SK-N-SH (cell line): Measurements from ENCODE around the gene RBM19. TPM values are rescaled to one million over a fixed set of nuclear protein-coding genes. Genes with fewer than 3 reads are reported as not detected.

ENCODE experiments used
- CTCF ChIA-PET: fragments of 300-600, 350-600 bp; formaldehyde crosslinking; extraction: SDS; loops from one replicate; lab custom pipeline; 2021; lab: Yijun Ruan, JAX
- POLR2A ChIA-PET: fragments of 350-600 bp; sonication (Branson Sonifier 250); formaldehyde crosslinking; extraction: SDS; loops from one replicate; lab custom pipeline; 2020; ENCODE audit warnings: antibody characterized with exemption, inconsistent platforms; lab: Yijun Ruan, JAX
- DNase-seq: peaks from one replicate; pipeline ENCODE4 v3.0.0; 2012
- H2AFZ ChIP-seq: fragments of 200-600 bp; sonication (generic); 2 replicates; pipeline ENCODE4 v1.8.1; 2016; ENCODE audit warnings: antibody characterized with exemption, mild to moderate bottlenecking, low read depth
- H3F3A ChIP-seq: fragments of 200-600 bp; sonication (generic); replicated peaks from 2 replicates; pipeline ENCODE3; 2016; ENCODE audit warnings: antibody characterized with exemption, mild to moderate bottlenecking; ENCODE audit not compliant: insufficient read depth
- H3K27ac ChIP-seq, 2 experiments: fragments of 200-500 bp in 1 of 2; fragments of 200-600 bp in 1 of 2; sonication (Bioruptor generic) in 1 of 2; sonication (generic), shearing (Covaris generic) in 1 of 2; 2 replicates each; pipeline versions ENCODE4 v1.5.1 to v1.6.1; 2014 to 2016; ENCODE audit warnings: low read depth in 2 of 2, inconsistent platforms in 1 of 2, low read length in 1 of 2, mild to moderate bottlenecking in 1 of 2, mixed read lengths in 1 of 2
- H3K27me3 ChIP-seq: fragments of 200-600 bp; sonication (generic), shearing (Covaris generic); 2 replicates; pipeline ENCODE4 v1.6.1; 2016; ENCODE audit warnings: mixed run types; ENCODE audit not compliant: insufficient read depth
- H3K36me3 ChIP-seq, 2 experiments: fragments of 200-500 bp in 1 of 2; fragments of 200-600 bp in 1 of 2; sonication (Bioruptor generic) in 1 of 2; sonication (generic) in 1 of 2; replicated peaks in 1 of 2; 2 replicates each; pipeline versions ENCODE3 to v1.5.1; 2014 to 2016; ENCODE audit warnings: low read length in 1 of 2, mild to moderate bottlenecking in 1 of 2; ENCODE audit not compliant: insufficient read depth in 2 of 2, control insufficient read depth in 1 of 2
- H3K4me1 ChIP-seq, 2 experiments: fragments of 200-500 bp in 1 of 2; fragments of 200-600 bp in 1 of 2; sonication (Bioruptor generic) in 1 of 2; sonication (generic), shearing (Covaris generic) in 1 of 2; 2 replicates each; pipeline versions ENCODE4 v1.5.1 to v1.6.1; 2014 to 2016; ENCODE audit warnings: low read depth in 1 of 2, low read length in 1 of 2, mixed run types in 1 of 2; ENCODE audit not compliant: insufficient read depth in 2 of 2, control insufficient read depth in 1 of 2
- H3K4me2 ChIP-seq: fragments of 200-600 bp; sonication (generic), shearing (Covaris generic); 2 replicates; pipeline ENCODE4 v1.6.1; 2017; ENCODE audit warnings: mixed run types
- H3K4me3 ChIP-seq, 2 experiments: fragments of 200-500 bp in 1 of 2; fragments of 200-600 bp in 1 of 2; sonication (Bioruptor generic) in 1 of 2; sonication (generic), shearing (Covaris generic) in 1 of 2; 2 replicates each; pipeline versions ENCODE4 v1.5.1 to v1.8.1; 2014 to 2016; ENCODE audit warnings: low read depth in 2 of 2, inconsistent platforms in 1 of 2, low read length in 1 of 2, mild to moderate bottlenecking in 1 of 2, mixed read lengths in 1 of 2, moderate library complexity in 1 of 2
- H3K79me2 ChIP-seq: fragments of 200-600 bp; sonication (generic); 2 replicates; pipeline ENCODE4 v1.8.1; 2017; ENCODE audit warnings: mild to moderate bottlenecking; ENCODE audit not compliant: insufficient read depth
- H3K9ac ChIP-seq: fragments of 200-600 bp; sonication (generic); 2 replicates; pipeline ENCODE4 v1.6.1; 2017; ENCODE audit warnings: mixed run types
- H3K9me2 ChIP-seq: fragments of 200-600 bp; sonication (generic); 2 replicates; pipeline ENCODE4 v1.6.1; 2017; ENCODE audit warnings: mixed run types
- H3K9me3 ChIP-seq: fragments of 200-600 bp; sonication (generic); 2 replicates; pipeline ENCODE4 v1.6.1; 2017; ENCODE audit warnings: mixed run types, mild to moderate bottlenecking, moderate library complexity
- H4K20me1 ChIP-seq: fragments of 200-600 bp; sonication (generic); 2 replicates; pipeline ENCODE4 v1.6.1; 2017; ENCODE audit warnings: mild to moderate bottlenecking, mixed run types; ENCODE audit not compliant: insufficient read depth
- CTCF ChIP-seq: fragments of 200-600 bp; sonication (generic); IDR thresholded peaks from 2 replicates; pipeline ENCODE4 v1.6.1; 2017; ENCODE audit warnings: antibody characterized with exemption, mild to moderate bottlenecking, moderate library complexity
- EP300 ChIP-seq, 2 experiments: IDR thresholded peaks; 2 replicates each; pipeline versions ENCODE4 v1.4.0 to v1.6.1; 2012; ENCODE audit warnings: borderline replicate concordance in 1 of 2, low read depth in 1 of 2, low read length in 1 of 2
- EZH2phosphoT487 ChIP-seq: fragments of 200-600 bp; sonication (generic); IDR thresholded peaks from 2 replicates; pipeline ENCODE4 v1.6.1; 2017; ENCODE audit warnings: low read depth, mixed run types, mild to moderate bottlenecking, antibody characterized with exemption, moderate library complexity, borderline replicate concordance
- FOSL2 ChIP-seq: IDR thresholded peaks from 2 replicates; pipeline ENCODE4 v1.4.0; 2012; ENCODE audit warnings: low read depth, mild to moderate bottlenecking, moderate library complexity, borderline replicate concordance
- FOXM1 ChIP-seq: IDR thresholded peaks from 2 replicates; pipeline ENCODE4 v1.4.0; 2012; ENCODE audit warnings: low read depth, mild to moderate bottlenecking
- GABPA ChIP-seq: IDR thresholded peaks from 2 replicates; pipeline ENCODE4 v1.4.0; 2012; ENCODE audit warnings: low read depth, mild to moderate bottlenecking
- GATA2 ChIP-seq: sonication (generic); formaldehyde crosslinking; IDR thresholded peaks from 2 replicates; pipeline ENCODE4 v1.5.0; 2020; ENCODE audit warnings: mild to moderate bottlenecking, missing genetic modification reagents
- IRF3 ChIP-seq: fragments of 150-350 bp; IDR thresholded peaks from 2 replicates; pipeline ENCODE4 v1.6.1; 2016; ENCODE audit warnings: mild to moderate bottlenecking, low read depth, low read length
- JUND ChIP-seq: IDR thresholded peaks from 2 replicates; pipeline ENCODE4 v1.4.0; 2012
- MXI1 ChIP-seq: IDR thresholded peaks from 2 replicates; pipeline ENCODE4 v1.6.1; 2012; ENCODE audit warnings: mild to moderate bottlenecking, low read depth, low read length, improper control_type of control experiment
- NFIC ChIP-seq: IDR thresholded peaks from 2 replicates; pipeline ENCODE4 v1.4.0; 2012; ENCODE audit warnings: borderline replicate concordance
- NRF1 ChIP-seq: IDR thresholded peaks from 2 replicates; pipeline ENCODE4 v1.6.1; 2012; ENCODE audit warnings: low read depth, mild to moderate bottlenecking, low read length
- POLR2AphosphoS5 ChIP-seq: IDR thresholded peaks from 2 replicates; pipeline ENCODE4 v1.6.1; 2012; ENCODE audit warnings: low read depth, low read length
- RAD21 ChIP-seq: IDR thresholded peaks from 2 replicates; pipeline ENCODE4 v1.6.1; 2012; ENCODE audit warnings: mild to moderate bottlenecking, low read length
- RCOR1 ChIP-seq: fragments of 150-350 bp; IDR thresholded peaks from 2 replicates; pipeline ENCODE4 v1.6.1; 2017; ENCODE audit warnings: antibody characterized with exemption, low read length
- RFX5 ChIP-seq: IDR thresholded peaks from 2 replicates; pipeline ENCODE4 v1.6.1; 2012; ENCODE audit warnings: mild to moderate bottlenecking, improper control_type of control experiment, low read length
- RXRA ChIP-seq: IDR thresholded peaks from 2 replicates; pipeline ENCODE4 v1.4.0; 2012; ENCODE audit warnings: low read depth, mild to moderate bottlenecking, borderline replicate concordance
- SMC3 ChIP-seq: IDR thresholded peaks from 2 replicates; pipeline ENCODE4 v1.6.1; 2012; ENCODE audit warnings: low read depth, low read length, improper control_type of control experiment
- TAF1 ChIP-seq: IDR thresholded peaks from 2 replicates; pipeline ENCODE4 v1.6.1; 2012; ENCODE audit warnings: low read depth, mild to moderate bottlenecking, low read length, moderate library complexity, borderline replicate concordance
- USF1 ChIP-seq: IDR thresholded peaks from 2 replicates; pipeline ENCODE4 v1.4.0; 2012; ENCODE audit warnings: low read depth, borderline replicate concordance
- USF2 ChIP-seq: fragments of 150-350 bp; IDR thresholded peaks from 2 replicates; pipeline ENCODE4 v1.6.1; 2017; ENCODE audit warnings: antibody characterized with exemption, low read length, low read depth, borderline replicate concordance
- YY1 ChIP-seq: IDR thresholded peaks from 2 replicates; pipeline ENCODE4 v1.4.0; 2012; ENCODE audit warnings: low read depth, mild to moderate bottlenecking
- ZBTB33 ChIP-seq: IDR thresholded peaks from 2 replicates; pipeline ENCODE4 v1.4.0; 2012; ENCODE audit warnings: low read depth, borderline replicate concordance
- WGBS: methylation state at CpG from one replicate; pipeline ENCODE4 v1.1.6; 2017; ENCODE audit warnings: low lambda C conversion rate; 5-methylcytosine and 5-hydroxymethylcytosine counted together
- polyA plus RNA-seq, 3 experiments: library from polyadenylated mRNA; depleted of rRNA; stranded (reverse); fragments of >200 nt; gene quantifications; 2 replicates each; pipeline ENCODE4 v1.2.3, GENCODE V29; 2012
- TF ChIP-seq, protein P1 (sequence below): IDR thresholded peaks from 2 replicates; pipeline ENCODE4 v1.4.0; 2012; ENCODE audit warnings: low read depth
- TF ChIP-seq, protein P2 (sequence below): IDR thresholded peaks from 2 replicates; pipeline ENCODE4; 2012

RBM19 gene
- polyA plus RNA-seq, 1 of the 3 experiments (the other 2 are of a cell fraction): 16.6 TPM

DNA sequence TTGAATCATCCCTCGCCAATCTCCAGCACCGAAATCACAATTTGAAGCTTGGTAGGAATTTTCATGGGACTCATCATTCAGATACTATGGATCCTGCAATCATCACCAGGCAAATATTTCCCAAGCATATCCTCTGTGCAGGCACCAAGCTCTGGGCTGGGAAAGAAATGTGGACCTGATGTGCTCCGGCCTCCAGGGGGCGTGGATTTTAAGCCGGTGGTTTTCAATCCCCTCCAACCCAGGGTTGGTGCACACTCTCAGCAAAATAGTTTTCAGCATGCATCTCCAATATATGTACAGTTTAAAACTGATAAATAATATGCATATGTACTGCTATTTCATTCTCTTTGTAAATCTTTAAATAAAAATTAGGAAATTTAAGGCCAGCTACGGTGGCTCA lies 98.9 kb downstream of the RBM19 start:
- Histone ChIP-seq H3F3A (no peaks in the 10 kb centered on the region), H3K9me2 (no peaks in the 10 kb centered on the region), H3K79me2 (no peaks in the 10 kb centered on the region), H3K9me3 (no peaks in the 10 kb centered on the region), H3K9ac (no peak overlapping the region), H3K4me3 (no peak overlapping the region; a peak in 1 of 4 replicates), H3K4me1 (peaks cover 0 to 11% of the 10 kb centered on the region in 2 experiments; a peak in 1 of 4 replicates), H4K20me1 (peaks cover 3% of the 10 kb centered on the region; the same call in 1 of the 2 replicates), H3K27me3 (no peaks in the 10 kb centered on the region), H2AFZ (no peak overlapping the region), H3K4me2 (no peak overlapping the region), H3K36me3 (no peaks in the 10 kb centered on the region), H3K27ac (no peak overlapping the region)
- ChIA-PET POLR2A (no interaction called here), CTCF (interaction anchor here (0.7 to 6.0 kb wide), 8 partner anchors 10 to 405 kb away, joined by 3 to 39 read pairs (median 5); no protein-coding TSS in a partner anchor)
- TF ChIP-seq GATA2 (CRISPR knock-in tag) (no peak), RCOR1 (no peak), GABPA (no peak), NRF1 (no peak), RXRA (no peak), EP300 (IDR thresholded peaks at IDR 0.05; ENCODE audit: borderline replicate concordance in 1 of 2, low read depth in 1 of 2, low read length in 1 of 2) (no peak), POLR2AphosphoS5 (no peak), ZBTB33 (no peak), YY1 (no peak), USF2 (no peak), USF1 (no peak), FOSL2 (no peak), FOXM1 (no peak), JUND (no peak), SMC3 (0 out of 2 replicates have a peak, but pooled peaks have one; percentile 13), EZH2phosphoT487 (no peak), TAF1 (no peak), IRF3 (no peak), NFIC (no peak), MXI1 (no peak), RFX5 (no peak), CTCF (peak; percentile 49), RAD21 (peak; percentile 23; the same call in 1 of the 2 replicates)
- TF ChIP-seq, protein P1, sequence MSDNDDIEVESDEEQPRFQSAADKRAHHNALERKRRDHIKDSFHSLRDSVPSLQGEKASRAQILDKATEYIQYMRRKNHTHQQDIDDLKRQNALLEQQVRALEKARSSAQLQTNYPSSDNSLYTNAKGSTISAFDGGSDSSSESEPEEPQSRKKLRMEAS: no peak
- TF ChIP-seq, protein P2, sequence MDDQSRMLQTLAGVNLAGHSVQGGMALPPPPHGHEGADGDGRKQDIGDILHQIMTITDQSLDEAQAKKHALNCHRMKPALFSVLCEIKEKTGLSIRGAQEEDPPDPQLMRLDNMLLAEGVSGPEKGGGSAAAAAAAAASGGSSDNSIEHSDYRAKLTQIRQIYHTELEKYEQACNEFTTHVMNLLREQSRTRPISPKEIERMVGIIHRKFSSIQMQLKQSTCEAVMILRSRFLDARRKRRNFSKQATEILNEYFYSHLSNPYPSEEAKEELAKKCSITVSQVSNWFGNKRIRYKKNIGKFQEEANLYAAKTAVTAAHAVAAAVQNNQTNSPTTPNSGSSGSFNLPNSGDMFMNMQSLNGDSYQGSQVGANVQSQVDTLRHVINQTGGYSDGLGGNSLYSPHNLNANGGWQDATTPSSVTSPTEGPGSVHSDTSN: no peak
- peak; percentile 60 for DNase-seq
- WGBS: 88% methylated on average over 6 of the region's 6 CpGs
